Ovary (tissue), 3 donors: ENCODE results near the gene STBD1.

ENCODE experiments used
- CTCF ChIP-seq, 3 donors: fragments of 450-650 bp in 2 of 3; fragments of 200-600 bp in 1 of 3; IDR thresholded peaks; one replicate each; pipeline versions ENCODE4 v1.5.1 to v1.8.0; 2016 to 2022; ENCODE audit warnings: antibody characterized with exemption in 3 of 3, mild to moderate bottlenecking in 1 of 3
- EP300 ChIP-seq: sonication (generic); formaldehyde crosslinking; IDR thresholded peaks from one replicate; pipeline ENCODE4 v1.6.1; 2017; ENCODE audit warnings: antibody characterized with exemption
- POLR2A ChIP-seq: fragments of 450-650 bp; IDR thresholded peaks from one replicate; pipeline ENCODE4 v1.6.1; 2017; ENCODE audit warnings: antibody characterized with exemption, mild to moderate bottlenecking, moderate library complexity
- donor health status: DM: no; HTN: no; CAD: no.

- TF ChIP-seq CTCF (IDR thresholded peaks at IDR 0.05): no peak
- no peak for TF ChIP-seq POLR2A
- TF ChIP-seq EP300: no peak
Observed at GRCh38 chr4:76271248-76271647, 35.3 kb upstream of the STBD1 start.
